Measurements from ENCODE around the gene SNAP29.

The SNAP29 gene

GRCh38 chr22:20865875-20866445, 7.2 kb downstream of the SNAP29 start:
- in situ Hi-C loops (cut with MboI; ENCODE audit: low sequenced_read_pairs): no loop called here

GRCh38 chr22:20866736-20867135, 7.9 kb downstream of the SNAP29 start:
- in situ Hi-C loops (cut with MboI; ENCODE audit: low sequenced_read_pairs): no loop called here

DNA sequence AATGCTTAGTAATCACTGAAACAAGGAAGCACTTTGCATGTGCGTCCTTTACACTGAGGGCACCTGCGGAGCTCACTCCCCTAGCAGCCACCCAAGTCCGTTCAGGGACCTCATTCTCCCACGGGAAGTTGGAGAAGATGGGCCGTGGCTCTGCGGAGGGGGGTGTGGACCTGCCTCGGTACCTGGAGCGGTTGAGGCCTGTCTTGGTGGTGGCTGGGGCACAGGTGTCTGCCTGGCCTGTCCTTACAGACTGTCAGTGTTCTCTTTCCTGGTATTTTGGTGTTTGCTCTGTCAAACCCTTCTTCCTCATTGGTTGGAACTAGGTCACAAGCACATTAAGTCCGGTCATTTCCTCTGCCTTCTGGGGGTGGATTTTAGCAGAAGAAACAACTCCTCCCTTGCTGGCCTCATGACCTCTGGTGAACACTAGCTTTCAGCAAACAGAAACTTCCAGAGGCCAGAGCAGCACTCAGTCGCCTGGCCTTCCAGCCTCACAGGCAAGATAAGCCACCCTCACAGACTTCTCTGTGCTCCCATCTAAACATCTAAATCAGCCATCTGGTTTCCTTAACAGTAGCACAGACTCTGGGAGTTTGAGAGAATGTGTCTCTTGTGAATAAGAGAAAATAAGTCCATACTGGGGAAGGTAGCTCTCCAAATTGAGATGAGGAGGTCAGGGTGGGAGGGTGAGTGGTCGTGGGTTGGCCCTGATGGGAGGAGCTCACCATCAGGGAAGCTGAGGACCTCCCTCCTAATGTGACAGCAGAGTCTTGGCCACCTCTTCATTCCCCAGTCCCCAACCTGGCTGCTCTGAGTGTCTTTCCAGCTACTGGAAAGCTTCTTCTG, 8.6 kb downstream of the SNAP29 start:
- in situ Hi-C loops (cut with MboI; ENCODE audit: low sequenced_read_pairs): no loop called here

DNA sequence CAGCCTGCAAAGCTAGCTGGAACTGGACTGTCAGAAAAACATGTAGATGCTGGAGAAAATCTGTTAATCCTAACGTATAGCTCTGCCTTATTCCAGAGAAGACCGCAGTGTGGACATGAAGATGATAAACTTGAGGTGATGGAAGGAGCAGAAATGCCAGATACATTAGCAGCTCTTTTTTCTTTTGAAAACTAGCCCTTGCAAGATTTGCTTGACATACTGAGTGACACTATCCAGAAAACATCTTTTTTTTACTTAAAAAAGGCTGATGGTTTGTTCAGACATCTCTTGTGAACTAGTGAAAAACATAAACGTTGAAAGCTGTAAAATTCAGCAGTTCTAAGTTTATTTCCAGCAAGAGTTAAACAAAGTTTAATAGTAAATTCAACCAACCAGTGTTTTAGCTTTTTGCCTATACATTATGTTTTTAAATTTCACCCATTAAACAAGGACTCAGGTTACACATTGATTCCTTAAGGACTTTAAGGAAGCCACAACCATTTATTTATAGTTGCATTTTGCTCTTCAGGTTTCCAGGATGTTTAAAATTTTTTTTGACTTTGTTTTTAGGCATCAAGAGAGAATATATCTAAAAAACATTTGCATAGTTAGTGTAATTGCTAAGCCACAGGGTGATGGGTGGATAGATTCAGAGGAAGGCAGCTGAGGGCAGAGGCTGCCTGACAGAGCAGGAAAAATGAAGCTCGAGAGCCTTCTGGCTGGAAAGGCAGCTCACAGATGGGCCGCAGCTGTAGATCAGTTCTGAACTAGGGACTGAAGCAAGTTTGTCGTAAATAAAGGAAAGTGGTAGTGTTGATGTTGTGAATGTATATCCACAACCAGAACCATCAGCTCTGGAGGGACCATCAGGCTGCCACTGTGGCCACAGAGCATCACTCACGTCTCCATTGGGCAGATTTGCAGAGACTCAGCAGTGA, 9.5 kb downstream of the SNAP29 start:
- in situ Hi-C loops (cut with MboI; ENCODE audit: low sequenced_read_pairs): no loop called here

- in situ Hi-C loops (cut with MboI; ENCODE audit: low sequenced_read_pairs): no loop called here
Measured at GRCh38 chr22:20869234-20869633, 10.4 kb downstream of the SNAP29 start.

GRCh38 chr22:20873214-20873613, 14.4 kb downstream of the SNAP29 start:
- in situ Hi-C loops (cut with MboI; ENCODE audit: low sequenced_read_pairs): no loop called here

GRCh38 chr22:20875296-20875695, 16.5 kb downstream of the SNAP29 start:
- in situ Hi-C loops (cut with MboI; ENCODE audit: low sequenced_read_pairs): no loop called here

DNA sequence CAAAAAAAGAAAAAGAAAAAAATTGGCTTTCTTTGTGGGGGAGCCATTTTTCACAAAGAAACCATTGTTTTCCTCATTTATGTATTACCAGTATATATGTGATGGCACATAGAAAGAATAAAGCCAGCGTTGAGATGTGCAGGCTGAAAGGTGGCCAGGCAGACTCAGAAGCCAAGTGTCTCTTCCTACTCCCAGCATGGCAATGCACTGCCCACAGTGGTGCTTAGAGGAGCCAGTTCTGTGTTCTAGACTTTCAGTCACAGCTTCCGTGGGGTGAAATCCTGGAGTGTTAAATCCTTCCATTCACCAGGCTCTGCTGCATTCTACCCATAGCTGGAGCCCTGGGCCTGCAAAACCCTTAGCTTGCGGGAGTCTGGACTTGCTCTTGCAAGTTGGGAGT, 18.9 kb downstream of the SNAP29 start:
- in situ Hi-C loops (cut with MboI; ENCODE audit: low sequenced_read_pairs): no loop called here

DNA sequence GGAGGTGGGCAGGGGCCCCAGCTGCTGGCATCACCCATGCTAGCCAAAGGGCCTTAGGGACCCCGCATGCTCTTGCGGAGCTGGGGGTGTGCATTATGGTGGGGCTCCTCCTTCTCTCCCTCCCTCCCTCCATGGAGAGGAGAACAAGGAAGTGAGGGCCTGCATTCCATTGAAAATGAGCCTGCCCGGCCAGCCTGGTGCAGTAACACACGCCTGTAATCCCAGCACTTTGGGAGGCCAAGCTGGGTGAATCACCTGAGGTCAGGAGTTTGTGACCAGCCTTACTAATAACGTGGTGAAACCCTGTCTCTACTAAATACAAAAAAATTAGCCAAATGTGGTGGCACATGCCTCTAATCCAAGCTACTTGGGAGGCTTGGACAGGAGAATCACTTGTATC, 22.4 kb downstream of the SNAP29 start:
- in situ Hi-C loops (cut with MboI; ENCODE audit: low sequenced_read_pairs): no loop called here

DNA sequence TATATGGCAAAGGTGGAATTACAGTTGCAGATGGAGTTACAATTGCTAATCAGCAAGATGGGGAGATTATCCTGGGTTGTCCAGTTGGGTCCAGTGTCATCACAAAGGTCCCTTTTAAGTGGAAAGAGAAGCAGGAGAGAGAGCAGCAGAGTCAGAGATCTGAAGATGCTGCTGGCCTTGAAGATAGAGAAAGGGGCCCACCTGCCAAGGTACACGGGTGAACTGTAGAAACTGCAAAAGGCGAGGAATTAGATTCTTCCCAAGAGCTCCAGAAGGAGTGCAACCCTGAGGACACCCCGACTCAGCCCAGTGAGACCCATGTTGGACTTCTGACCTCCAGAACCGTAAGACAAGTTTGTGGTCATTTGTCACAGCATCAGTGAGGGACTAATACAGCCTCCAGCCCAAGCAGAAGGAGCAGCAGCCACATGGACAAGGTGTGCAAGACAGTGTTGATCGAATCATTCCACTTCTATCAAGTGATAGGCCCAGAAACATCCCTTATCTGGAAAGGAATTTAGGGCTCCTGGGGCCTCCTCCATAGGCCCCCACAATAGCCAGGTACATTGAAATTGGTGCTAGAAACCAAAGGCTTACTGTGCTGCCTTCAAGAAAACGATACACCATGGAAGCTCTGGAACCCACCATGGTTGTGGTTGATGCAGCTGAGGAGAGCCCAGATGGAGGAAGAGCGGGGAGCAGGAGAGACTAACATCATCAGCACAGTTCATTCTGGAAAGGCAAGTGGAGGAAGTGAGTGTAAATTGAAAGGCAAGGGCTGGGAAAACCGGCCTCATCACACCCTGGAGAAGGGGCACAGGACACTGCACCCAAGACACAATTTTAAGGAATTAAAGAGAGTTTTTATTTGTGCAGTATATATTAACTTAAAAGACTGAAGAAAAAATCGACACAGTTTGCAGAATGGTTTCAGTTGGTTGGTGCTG, 23.3 kb downstream of the SNAP29 start:
- in situ Hi-C loops (cut with MboI; ENCODE audit: low sequenced_read_pairs): no loop called here

DNA sequence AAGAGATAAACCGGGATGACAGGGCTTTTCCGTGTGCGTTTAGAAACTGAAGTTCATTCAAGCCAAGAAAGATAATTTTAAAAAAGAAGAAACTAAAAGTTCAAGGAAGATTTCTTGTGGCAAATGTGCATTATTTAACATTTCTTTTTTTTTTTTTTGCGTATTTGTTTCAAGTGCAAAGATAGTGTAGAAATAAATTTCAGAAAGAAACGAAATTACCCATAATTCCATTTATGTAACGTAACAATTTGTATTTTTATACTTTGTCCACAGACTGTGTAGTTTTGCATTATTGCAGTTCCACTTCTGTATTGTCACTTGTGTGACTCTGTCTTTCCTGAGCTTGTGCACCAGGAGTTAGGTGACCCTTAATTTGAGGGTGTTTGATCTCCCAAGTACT, 24.0 kb downstream of the SNAP29 start:
- in situ Hi-C loops (cut with MboI; ENCODE audit: low sequenced_read_pairs): no loop called here

DNA sequence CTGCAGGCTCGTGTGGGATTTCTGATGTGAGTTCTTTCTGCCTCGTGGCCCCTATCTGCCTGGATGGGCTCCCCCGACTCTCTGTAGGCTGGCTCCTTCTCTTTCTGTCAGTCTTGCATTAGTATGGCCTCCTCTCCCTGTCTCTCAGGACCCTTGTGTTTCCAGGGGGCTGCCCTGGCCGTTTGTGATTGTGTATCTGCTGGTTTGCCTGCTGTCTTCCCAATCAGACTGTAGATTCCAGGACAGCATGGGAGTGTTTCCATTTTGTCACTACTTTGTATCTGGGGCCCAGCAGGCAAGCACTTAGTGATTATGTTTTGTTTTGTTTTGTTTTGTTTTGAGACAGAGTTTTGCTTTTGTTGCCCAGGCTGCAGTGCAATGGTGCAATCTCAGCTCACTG, 25.6 kb downstream of the SNAP29 start:
- in situ Hi-C loops (cut with MboI; ENCODE audit: low sequenced_read_pairs): no loop called here

- in situ Hi-C loops (cut with MboI; ENCODE audit: low sequenced_read_pairs): no loop called here
Measured at GRCh38 chr22:20885017-20885556, 26.3 kb downstream of the SNAP29 start.

DNA sequence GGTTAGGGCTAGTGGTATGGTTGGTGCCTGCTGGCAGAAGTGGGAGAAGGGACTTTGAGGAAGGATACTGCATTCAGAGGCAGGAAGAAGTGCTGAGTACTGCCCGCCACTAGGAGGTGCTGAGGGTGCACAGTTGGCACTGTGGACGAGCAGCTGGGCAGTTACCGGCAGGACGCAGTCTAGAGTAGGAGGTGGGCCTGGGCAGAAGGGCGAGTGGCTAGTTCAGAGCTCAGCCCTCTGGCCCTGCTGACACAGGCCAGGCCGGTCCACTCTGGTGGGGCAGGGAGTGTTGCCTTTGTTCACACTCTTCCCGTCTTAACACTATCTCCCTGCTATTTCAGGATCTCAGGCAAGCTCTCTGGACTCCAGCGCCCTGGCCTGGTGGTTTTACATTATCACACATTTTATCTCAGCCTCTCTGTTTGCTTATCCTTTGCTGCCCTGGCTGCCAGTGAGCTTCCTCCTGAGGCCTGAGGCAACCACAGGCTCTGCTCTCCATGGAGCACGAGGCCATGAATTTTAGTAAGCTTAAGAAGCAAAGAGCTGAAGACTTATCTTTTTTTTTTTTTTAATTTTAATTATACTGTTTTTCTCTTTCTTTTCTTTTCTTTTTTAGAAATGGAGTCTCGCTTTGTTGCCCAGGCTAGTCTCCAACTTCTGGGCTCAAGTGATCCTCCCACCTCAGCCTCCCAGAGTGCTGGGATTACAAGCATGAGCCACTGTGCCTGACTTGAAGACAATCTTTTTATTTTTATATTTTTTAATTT, 26.9 kb downstream of the SNAP29 start:
- in situ Hi-C loops (cut with MboI; ENCODE audit: low sequenced_read_pairs): no loop called here

GRCh38 chr22:20887375-20887774, 28.6 kb downstream of the SNAP29 start:
- in situ Hi-C loops (cut with MboI; ENCODE audit: low sequenced_read_pairs): no loop called here

DNA sequence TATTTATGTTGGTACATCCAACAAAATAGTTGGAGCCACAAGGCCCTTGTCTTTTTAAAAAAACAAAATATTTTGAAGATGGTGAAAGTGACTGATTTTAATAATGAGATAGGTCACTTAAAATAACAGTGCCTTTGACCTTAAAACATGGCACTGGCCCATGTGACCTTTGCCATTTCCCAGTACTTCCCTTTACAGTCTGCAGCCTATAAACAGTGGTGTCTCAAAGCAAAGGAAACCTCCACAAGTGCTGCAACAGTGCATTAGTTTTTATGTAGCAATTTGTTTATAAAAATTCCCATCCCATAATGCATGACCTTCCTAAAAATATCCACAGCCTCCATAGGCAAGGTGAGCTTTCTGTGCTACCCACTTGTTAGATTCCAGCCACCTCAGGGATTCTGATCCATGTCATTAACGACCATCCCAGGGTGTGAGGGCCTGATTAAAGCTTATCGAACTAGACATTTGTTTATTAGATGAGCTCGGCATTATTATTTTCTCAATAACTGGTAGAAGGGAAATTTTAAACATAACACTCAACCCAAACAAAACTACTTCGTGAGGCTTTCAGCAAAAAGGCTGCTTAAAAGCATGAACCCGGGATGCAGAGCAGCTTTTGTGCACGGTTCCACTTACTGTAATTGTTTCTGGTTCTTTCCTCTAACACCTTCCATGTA, 30.4 kb downstream of the SNAP29 start:
- in situ Hi-C loops (cut with MboI; ENCODE audit: low sequenced_read_pairs): no loop called here

GRCh38 chr22:20889904-20890540, 31.2 kb downstream of the SNAP29 start:
- in situ Hi-C loops (cut with MboI; ENCODE audit: low sequenced_read_pairs): no loop called here

GRCh38 chr22:20890975-20891374, 32.2 kb downstream of the SNAP29 start:
- in situ Hi-C loops (cut with MboI; ENCODE audit: low sequenced_read_pairs): no loop called here

All from hTERT RPE-1 (cell line).